ENCODE results near the gene LDB2. TPM values are rescaled to one million over a fixed set of nuclear protein-coding genes. Genes with fewer than 3 reads are reported as not detected.

Gene LDB2
- total RNA-seq, 4 donors from 2014 or later, result 26.4 to 62.7 (median 40.7) TPM

DNA sequence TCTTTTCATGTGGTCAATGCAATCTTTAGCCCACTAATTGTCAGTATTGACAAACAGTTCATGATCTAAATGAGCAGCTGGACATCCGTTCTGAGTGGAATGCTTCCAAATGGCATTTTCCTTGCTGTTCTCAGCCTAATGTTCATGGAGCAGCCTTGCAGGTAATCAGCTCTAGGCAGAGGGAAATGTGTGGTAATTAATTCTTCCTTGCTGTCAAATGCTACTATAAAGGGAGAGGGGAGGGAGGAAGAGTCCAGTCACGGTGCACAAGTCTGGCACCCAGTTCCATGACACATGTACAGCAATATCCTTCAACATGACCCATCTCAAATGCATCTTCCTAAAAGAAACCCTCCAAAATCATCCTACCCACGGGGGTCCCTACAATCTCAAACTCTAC, 88.5 kb downstream of the LDB2 start:
- no peak overlapping the region for H3K4me3 ChIP-seq
- TF ChIP-seq, protein P1, sequence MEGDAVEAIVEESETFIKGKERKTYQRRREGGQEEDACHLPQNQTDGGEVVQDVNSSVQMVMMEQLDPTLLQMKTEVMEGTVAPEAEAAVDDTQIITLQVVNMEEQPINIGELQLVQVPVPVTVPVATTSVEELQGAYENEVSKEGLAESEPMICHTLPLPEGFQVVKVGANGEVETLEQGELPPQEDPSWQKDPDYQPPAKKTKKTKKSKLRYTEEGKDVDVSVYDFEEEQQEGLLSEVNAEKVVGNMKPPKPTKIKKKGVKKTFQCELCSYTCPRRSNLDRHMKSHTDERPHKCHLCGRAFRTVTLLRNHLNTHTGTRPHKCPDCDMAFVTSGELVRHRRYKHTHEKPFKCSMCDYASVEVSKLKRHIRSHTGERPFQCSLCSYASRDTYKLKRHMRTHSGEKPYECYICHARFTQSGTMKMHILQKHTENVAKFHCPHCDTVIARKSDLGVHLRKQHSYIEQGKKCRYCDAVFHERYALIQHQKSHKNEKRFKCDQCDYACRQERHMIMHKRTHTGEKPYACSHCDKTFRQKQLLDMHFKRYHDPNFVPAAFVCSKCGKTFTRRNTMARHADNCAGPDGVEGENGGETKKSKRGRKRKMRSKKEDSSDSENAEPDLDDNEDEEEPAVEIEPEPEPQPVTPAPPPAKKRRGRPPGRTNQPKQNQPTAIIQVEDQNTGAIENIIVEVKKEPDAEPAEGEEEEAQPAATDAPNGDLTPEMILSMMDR (IDR thresholded peaks at IDR 0.05), result no peak
- no peak for TF ChIP-seq POLR2A (IDR thresholded peaks at IDR 0.05)
- no peak for TF ChIP-seq EP300 (IDR thresholded peaks at IDR 0.05)
- WGBS, 2 donors, result 72 to 74% methylated on average over 3 of the region's 3 CpGs

DNA sequence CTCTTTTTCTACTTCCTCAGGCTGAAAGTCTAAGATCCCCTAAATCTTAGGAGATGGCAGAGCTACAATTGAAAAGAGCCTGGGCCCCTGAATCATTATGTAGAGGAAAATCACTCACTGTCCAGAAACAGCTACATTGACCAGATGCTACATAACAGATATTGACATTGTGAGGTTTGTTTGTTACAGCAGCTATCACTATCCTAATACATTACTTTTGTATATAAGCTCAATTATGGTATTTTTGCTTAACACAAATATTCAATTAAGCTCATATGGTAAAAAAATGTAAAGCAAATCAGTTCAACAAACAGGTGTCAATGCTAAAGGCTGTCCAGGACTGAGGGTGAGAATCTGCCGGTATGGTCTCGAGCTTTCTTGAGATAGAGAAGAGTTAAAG, 89.4 kb downstream of the LDB2 start:
- 97 to 98% methylated on average over 2 of the region's 2 CpGs for WGBS, 2 donors
- no peak for DNase-seq (ENCODE audit: low spot score in 2 of 2)
- TF ChIP-seq POLR2A (IDR thresholded peaks at IDR 0.05), result no peak
- no peaks in the 10 kb centered on the region for H3K4me1 ChIP-seq
- no peak overlapping the region for H3K4me3 ChIP-seq
- peaks cover 0 to 5% (median 0%) of the 10 kb centered on the region in 4 donors for H3K9me3 ChIP-seq
- H3K36me3 ChIP-seq, result no peaks in the 10 kb centered on the region
- H3K27me3 ChIP-seq, result no peaks in the 10 kb centered on the region
- H3K27ac ChIP-seq, result no peak overlapping the region

More for the DNA sequence above, 88.5 kb downstream of the LDB2 start:
- no peaks in the 10 kb centered on the region for H3K4me1 ChIP-seq
- H3K27me3 ChIP-seq, result no peaks in the 10 kb centered on the region
- H3K27ac ChIP-seq, result no peak overlapping the region
- no peaks in the 10 kb centered on the region for H3K36me3 ChIP-seq
- peaks cover 0 to 5% (median 0%) of the 10 kb centered on the region in 4 donors for H3K9me3 ChIP-seq
- DNase-seq (ENCODE audit: low spot score in 2 of 2), result no peak

DNA sequence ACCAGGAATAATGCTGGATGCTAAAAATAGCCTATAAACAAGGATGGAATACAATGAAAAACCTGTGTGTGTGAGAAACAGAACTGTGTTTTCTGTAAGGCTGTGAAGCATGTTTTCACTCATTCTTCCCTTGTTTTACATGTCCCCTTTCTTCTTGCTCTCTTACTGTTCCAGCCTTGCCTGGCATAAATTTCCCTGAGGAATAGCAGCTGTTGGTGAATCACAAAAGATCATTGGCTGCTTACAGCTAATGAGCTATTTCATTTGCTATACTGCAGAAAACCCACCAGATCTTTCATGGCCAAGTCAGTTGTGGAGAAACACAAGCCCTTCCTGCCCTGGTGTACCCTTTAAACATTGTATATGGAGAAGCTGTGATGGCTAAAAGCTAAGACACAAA, 91.1 kb downstream of the LDB2 start:
- Histone ChIP-seq H3K27ac (no peak overlapping the region), H3K36me3 (no peaks in the 10 kb centered on the region), H3K9me3 (peaks cover 0 to 5% (median 0%) of the 10 kb centered on the region in 4 donors), H3K4me1 (no peaks in the 10 kb centered on the region), H3K27me3 (no peaks in the 10 kb centered on the region), H3K4me3 (no peak overlapping the region)
- TF ChIP-seq POLR2A (IDR thresholded peaks at IDR 0.05) (no peak), EP300 (IDR thresholded peaks at IDR 0.05) (no peak)
- TF ChIP-seq, protein P1 (IDR thresholded peaks at IDR 0.05), result no peak
- DNase-seq (ENCODE audit: low spot score in 2 of 2), result no peak

DNA sequence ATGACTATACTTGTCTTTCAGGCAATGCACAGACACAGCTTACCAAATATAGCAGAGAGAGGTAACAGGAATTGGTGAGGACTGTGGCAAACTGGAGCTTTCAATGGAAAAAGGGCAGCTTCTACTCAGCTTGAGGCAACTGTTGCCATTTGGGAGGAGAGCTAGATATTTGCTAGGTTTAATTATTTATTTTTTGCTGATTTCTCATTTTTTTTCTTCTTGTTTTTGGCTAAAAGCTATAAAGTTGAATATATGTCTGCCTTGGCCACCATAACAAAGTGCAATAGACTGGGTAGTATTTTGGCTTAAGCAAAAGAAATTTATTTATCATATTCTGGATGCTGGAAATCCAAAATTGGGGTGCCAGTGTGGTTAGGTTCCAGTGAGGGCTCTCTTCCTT, 93.9 kb downstream of the LDB2 start:
- Histone ChIP-seq H3K9me3 (peaks cover 0 to 5% (median 0%) of the 10 kb centered on the region in 4 donors), H3K4me3 (no peak overlapping the region), H3K4me1 (no peaks in the 10 kb centered on the region), H3K27ac (no peak overlapping the region), H3K36me3 (peaks cover 0 to 4% (median 0%) of the 10 kb centered on the region in 3 donors), H3K27me3 (no peaks in the 10 kb centered on the region)
- TF ChIP-seq EP300 (IDR thresholded peaks at IDR 0.05), result no peak
- no peak for TF ChIP-seq POLR2A (IDR thresholded peaks at IDR 0.05)
- TF ChIP-seq, protein P1 (IDR thresholded peaks at IDR 0.05), result no peak
- DNase-seq (ENCODE audit: low spot score in 2 of 2), result no peak

DNA sequence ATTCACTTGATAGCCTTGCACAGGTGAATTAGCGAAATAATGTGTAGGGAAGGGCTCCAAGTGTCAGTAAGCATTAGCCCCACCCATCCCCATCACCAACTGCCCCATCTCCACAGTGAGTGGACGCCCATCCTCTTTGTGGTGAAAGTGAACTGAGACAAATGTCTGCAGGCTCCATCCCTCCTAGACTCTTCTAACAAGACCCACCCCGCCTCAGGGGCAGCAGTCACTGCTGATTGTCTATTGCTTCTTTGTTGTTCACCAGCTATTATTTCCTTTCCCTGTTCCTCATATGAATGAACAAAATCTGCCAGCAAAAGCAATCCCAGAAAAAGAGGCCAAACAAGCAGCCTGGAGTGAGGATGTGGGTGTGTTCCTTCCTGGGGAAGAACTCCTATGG, 96.4 kb downstream of the LDB2 start:
- peaks cover 0 to 4% (median 0%) of the 10 kb centered on the region in 3 donors for H3K36me3 ChIP-seq
- H3K4me3 ChIP-seq, result no peak overlapping the region
- WGBS, 2 donors, result 86 to 92% methylated on average over 3 of the region's 3 CpGs
- no peak for DNase-seq (ENCODE audit: low spot score in 2 of 2)
- no peaks in the 10 kb centered on the region for H3K9me3 ChIP-seq
- no peaks in the 10 kb centered on the region for H3K27me3 ChIP-seq
- H3K27ac ChIP-seq, result no peak overlapping the region
- no peak for TF ChIP-seq POLR2A (IDR thresholded peaks at IDR 0.05)
- TF ChIP-seq EP300 (IDR thresholded peaks at IDR 0.05), result no peak
- TF ChIP-seq, protein P1 (IDR thresholded peaks at IDR 0.05), result no peak
- H3K4me1 ChIP-seq, result no peaks in the 10 kb centered on the region

DNA sequence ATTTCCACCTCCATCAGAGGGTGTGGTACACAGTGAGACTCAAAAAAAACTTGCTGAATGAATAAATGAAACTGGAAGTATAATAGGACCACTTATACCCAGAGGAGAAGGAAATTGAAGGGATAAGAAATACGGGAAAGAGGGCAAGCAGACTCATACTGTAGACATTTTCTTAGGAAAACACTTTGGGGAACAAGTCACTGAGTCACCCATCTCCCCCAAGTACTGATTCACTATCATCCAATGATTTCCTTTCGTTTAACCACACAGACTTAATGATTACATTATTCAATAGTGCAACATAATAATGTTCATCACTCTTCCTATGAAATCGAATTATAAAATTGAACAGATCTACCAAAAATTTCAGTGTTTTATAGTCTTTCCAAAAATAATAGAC, 97.1 kb downstream of the LDB2 start:
- no peak for DNase-seq (ENCODE audit: low spot score in 2 of 2)
- TF ChIP-seq EP300 (IDR thresholded peaks at IDR 0.05) (no peak), POLR2A (IDR thresholded peaks at IDR 0.05) (no peak)
- TF ChIP-seq, protein P1 (IDR thresholded peaks at IDR 0.05), result no peak
- peaks cover 0 to 4% (median 0%) of the 10 kb centered on the region in 3 donors for H3K36me3 ChIP-seq
- H3K4me1 ChIP-seq, result no peaks in the 10 kb centered on the region
- no peak overlapping the region for H3K4me3 ChIP-seq
- no peaks in the 10 kb centered on the region for H3K27me3 ChIP-seq
- H3K27ac ChIP-seq, result no peak overlapping the region
- no peaks in the 10 kb centered on the region for H3K9me3 ChIP-seq
- WGBS, 2 donors, result 79 to 81% methylated on average over 3 of the region's 3 CpGs

Measured in tibial nerve (tissue), 4 donors.